ENCODE measurements around the gene MACO1.

The MACO1 gene

GRCh38 chr1:25541889-25542658, 111.4 kb downstream of the MACO1 start:
- DNase-seq (ENCODE audit: low read depth in 3 of 3, low spot score in 1 of 3) = no peak

- DNase-seq (ENCODE audit: low read depth in 3 of 3, low spot score in 1 of 3) = no peak
Observed at GRCh38 chr1:25543005-25543424, 112.3 kb downstream of the MACO1 start.

GRCh38 chr1:25543425-25544242, 112.9 kb downstream of the MACO1 start, which contains the start of gene LDLRAP1:
Gene LDLRAP1, plus strand, starts transcription at chr1:25543606. Its CDS starts 93 bp downstream, at chr1:25543699.
- DNase-seq (ENCODE audit: low read depth in 3 of 3, low spot score in 1 of 3) = peak in 2 of 3 donors; percentile 37 to 56

GRCh38 chr1:25544243-25544764, 113.6 kb downstream of the MACO1 start:
- DNase-seq (ENCODE audit: low read depth in 3 of 3, low spot score in 1 of 3) = no peak

- no peak for DNase-seq (ENCODE audit: low read depth in 3 of 3, low spot score in 1 of 3)
Observed at GRCh38 chr1:25544819-25545218, 114.1 kb downstream of the MACO1 start.

GRCh38 chr1:25545767-25546166, 115.1 kb downstream of the MACO1 start:
- no peak for DNase-seq (ENCODE audit: low read depth in 3 of 3, low spot score in 1 of 3)

GRCh38 chr1:25546193-25546592, 115.5 kb downstream of the MACO1 start:
- no peak for DNase-seq (ENCODE audit: low read depth in 3 of 3, low spot score in 1 of 3)

- no peak for DNase-seq (ENCODE audit: low read depth in 3 of 3, low spot score in 1 of 3)
Observed at GRCh38 chr1:25548601-25549000, 117.9 kb downstream of the MACO1 start.

GRCh38 chr1:25549273-25550154, 118.8 kb downstream of the MACO1 start:
- DNase-seq (ENCODE audit: low read depth in 3 of 3, low spot score in 1 of 3) = peak in 2 of 3 donors; percentile 55 to 59

Measured in stimulated activated CD4-positive, alpha-beta T cell treated with anti-CD3 and anti-CD28 coated beads, TNF-alpha, amount 100 ng/mL, for 1 hour (primary cell).